UCSD-AML1 (cell line): ENCODE measurements around the gene HBZ.
A peak's percentile ranks its signal among the peaks of the same experiment; 100 is the strongest.
"Not testable (repeated sequence)": the region's sequence is repeated elsewhere in the genome, so short reads cannot be mapped to it uniquely, and the experiment has no call there.

Experiments
- DNase-seq: peaks from one replicate; lab custom pipeline; 2025; ENCODE audit not compliant: unreplicated experiment; lab: John Stamatoyannopoulos, UW

The HBZ gene

DNA sequence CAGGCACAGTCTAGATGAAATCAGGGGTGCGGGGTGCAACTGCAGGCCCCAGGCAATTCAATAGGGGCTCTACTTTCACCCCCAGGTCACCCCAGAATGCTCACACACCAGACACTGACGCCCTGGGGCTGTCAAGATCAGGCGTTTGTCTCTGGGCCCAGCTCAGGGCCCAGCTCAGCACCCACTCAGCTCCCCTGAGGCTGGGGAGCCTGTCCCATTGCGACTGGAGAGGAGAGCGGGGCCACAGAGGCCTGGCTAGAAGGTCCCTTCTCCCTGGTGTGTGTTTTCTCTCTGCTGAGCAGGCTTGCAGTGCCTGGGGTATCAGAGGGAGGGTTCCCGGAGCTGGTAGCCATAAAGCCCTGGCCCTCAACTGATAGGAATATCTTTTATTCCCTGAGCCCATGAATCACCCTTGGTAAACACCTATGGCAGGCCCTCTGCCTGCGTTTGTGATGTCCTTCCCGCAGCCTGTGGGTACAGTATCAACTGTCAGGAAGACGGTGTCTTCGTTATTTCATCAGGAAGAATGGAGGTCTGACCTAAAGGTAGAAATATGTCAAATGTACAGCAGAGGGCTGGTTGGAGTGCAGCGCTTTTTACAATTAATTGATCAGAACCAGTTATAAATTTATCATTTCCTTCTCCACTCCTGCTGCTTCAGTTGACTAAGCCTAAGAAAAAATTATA, 25.7 kb downstream of the HBZ start:
- DNase-seq = no peak

DNA sequence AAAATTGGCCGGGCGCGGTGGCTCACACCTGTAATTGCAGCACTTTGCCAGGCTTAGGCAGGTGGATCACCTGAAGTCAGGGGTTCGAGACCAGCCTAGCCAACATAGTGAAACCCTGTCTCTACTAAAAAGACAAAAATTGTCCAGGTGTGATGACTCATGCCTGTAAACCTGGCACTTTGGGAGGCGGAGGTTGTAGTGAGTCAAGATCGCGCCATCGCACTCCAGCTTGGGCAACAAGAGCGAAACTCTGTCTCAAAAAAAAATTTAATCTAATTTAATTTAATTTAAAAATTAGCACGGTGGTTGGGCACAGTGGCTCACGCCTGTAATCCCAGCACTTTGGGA, 26.2 kb downstream of the HBZ start:
- DNase-seq = no peak

DNA sequence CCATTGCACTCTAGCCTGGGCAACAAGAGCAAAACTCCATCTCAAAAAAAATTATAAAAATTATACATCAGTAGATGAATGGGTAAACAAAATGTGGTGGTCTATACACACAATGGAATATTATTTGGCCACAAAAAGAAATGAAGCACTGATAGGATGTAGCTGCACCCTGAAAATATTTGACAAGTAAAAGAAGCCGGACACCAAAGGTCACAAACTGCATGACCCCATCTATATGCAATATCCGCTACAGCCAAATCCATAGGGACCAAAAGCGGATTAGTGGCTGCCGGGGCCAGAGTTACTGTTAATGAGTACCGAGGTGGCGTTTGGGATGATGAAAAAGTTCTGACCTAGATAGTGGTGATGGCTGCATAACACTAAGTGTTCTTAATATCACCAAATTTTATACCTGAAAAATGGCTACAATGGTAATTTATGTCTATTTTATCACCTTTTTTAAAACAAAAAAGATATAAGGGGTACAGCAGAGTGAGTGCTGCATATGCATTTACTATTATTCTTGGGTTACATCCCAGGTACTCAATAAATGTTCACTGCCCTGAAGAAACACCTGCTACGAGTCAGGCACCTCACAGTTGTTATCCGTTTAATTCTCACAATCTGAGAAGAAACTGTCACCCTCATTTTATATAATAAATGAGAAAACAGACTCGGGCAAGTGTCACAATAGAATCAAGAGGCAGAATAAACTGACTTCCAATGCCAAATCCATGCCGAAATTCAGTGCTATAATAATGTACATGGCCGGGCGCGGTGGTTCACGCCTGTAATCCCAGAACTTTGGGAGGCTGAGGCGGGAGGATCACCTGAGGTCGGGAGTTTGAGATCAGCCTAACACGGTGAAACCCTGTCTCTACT, 27.0 kb downstream of the HBZ start:
- DNase-seq = no peak

DNA sequence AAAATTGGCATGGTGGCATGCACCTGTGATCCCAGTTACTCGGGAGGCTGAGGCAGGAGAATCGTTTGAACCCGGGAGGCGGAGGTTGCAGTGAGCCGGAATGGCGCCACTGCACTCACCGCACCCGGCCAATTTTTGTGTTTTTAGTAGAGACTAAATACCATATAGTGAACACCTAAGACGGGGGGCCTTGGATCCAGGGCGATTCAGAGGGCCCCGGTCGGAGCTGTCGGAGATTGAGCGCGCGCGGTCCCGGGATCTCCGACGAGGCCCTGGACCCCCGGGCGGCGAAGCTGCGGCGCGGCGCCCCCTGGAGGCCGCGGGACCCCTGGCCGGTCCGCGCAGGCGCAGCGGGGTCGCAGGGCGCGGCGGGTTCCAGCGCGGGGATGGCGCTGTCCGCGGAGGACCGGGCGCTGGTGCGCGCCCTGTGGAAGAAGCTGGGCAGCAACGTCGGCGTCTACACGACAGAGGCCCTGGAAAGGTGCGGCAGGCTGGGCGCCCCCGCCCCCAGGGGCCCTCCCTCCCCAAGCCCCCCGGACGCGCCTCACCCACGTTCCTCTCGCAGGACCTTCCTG, 27.7 kb downstream of the HBZ start, which contains the start of gene HBQ1:
HBQ1 (plus strand) TSS at position 359 of the 575 bp plus-strand sequence; CDS start at position 387, 28 bp downstream.
- DNase-seq = peak; percentile 74

DNA sequence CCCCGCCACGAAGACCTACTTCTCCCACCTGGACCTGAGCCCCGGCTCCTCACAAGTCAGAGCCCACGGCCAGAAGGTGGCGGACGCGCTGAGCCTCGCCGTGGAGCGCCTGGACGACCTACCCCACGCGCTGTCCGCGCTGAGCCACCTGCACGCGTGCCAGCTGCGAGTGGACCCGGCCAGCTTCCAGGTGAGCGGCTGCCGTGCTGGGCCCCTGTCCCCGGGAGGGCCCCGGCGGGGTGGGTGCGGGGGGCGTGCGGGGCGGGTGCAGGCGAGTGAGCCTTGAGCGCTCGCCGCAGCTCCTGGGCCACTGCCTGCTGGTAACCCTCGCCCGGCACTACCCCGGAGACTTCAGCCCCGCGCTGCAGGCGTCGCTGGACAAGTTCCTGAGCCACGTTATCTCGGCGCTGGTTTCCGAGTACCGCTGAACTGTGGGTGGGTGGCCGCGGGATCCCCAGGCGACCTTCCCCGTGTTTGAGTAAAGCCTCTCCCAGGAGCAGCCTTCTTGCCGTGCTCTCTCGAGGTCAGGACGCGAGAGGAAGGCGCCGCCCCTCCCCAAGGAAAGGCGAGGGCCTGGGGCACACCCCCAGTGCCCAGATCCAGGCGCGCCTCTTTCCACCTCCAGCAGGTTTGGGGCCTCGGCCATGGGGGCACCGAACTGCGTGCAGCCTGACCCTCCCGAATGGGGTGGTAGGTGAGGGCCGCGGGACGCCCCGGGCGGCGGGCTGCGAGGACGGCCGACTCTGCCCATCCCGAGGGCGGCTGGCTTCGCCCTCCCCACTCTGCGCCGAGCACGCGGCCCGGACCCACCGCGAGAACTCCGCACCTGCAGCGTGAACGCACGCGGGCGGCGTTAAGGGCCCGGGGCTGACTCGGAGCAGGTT, 28.5 kb downstream of the HBZ start:
- peak; percentile 85 for DNase-seq

DNA sequence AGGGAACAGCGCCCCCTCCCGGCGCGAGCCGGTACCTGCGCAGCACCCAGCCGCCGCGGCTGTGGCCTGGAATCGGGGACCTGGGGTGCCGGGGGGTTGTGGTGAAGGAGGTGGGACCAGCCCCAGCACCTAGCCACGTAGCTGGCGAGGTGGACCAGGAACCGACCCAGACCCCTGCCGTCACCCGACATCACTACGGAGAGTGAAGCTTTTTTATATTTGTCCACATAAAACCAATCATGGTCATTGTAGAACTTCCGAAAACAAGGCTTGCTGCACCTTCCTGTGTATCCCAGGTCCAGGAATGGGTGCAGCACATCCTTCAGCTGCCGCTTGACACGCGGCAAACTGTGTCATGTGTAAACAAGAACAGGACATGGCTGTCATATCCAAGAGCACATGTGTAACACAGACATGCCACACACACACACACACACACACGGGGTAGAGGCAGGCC, 29.1 kb downstream of the HBZ start:
- DNase-seq = no peak

DNA sequence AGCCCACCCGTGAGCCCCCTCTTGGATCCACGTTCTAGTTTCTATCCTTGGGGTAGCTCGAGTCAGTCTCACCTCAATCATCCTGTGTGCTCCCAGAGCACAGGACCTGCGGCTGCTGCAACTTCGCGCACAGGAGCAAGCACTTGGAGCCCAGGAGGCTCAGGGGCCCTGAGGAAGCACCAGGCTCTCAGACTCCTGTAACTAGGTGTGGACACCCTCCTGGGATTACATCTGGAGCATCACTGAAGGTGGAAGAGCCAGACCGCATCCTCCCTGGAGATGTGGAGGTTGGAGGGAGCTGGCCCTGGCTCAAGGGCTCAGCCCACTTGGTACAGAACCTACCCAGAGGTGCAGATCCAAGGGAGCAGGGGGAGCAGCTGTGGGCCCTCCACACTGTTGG, 30.6 kb downstream of the HBZ start:
- no peak for DNase-seq

DNA sequence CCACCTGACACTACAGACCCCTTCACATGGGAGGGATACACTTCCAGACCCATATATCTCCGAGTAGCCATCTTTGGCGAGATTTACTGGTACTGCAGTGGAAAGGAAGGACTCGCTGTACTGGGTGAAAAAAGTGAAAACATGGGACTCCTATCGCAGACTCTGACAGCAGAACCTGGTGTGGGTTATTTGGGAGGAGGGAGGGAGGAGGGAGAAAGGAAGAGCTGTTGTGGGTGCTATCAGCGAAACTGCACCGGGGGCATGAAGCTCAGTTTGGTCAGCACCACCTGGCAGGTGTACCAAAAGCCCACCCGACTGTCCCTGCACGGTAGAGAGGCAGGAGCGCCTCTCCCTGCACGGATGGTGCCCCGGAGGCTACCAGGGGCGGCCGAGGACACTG, 32.8 kb downstream of the HBZ start:
- no peak for DNase-seq

DNA sequence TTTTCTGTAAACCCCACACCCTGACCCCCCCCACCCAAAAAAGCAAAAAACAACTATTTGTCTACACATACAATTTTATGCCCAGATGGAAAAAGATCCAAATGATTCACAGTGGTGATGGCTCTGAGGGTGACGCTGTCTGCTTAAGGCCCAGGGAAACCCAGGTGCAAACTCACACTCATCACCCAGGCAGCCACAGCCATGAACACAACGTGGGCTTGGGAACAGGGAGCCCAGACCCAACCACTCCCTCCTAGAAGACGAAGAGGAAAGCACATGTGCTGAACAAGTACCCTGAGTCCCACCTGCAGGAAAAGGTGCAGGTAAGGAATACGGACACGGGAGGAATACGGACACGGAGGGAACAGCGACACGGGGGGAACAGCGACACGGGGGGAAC, 33.2 kb downstream of the HBZ start:
- no peak for DNase-seq

DNA sequence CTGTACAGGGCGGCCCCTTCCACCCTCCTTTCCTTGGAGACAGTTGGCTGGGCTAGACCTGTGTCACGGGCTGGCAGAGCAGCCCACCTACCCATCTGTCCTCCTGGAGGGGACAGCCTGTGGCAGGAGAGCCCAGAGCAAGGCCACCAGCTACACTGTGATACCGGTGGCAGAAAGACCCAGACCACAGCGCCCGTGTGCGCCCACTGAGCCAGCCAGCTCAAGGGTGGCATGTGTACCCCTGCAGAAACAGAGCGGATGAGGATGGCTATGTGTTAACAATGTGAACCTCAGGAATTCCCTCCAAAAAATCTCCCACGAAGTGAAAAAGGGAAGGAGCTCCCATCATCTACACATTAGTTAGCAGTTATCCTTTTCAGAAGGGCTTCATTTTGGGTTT, 34.9 kb downstream of the HBZ start:
- DNase-seq = no peak

DNA sequence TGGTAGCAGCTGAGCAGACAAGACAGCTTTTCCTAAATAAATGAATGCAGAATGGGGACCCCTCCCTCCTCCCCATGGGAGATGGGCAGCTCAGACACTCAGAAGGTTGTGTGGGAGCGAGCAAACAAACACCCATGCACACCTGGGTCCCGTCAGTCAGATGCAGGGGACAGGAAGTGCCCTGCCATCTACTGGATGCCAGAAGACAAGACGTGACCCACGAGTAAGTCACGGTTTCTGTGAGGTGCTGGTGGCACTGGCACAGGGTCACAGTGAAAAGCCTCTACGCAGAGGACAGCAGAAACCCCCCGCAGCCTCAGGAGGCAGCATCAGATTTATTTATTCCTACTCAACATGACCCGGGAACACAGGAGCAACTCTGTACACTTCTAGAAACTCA, 36.2 kb downstream of the HBZ start:
- DNase-seq = no peak

DNA sequence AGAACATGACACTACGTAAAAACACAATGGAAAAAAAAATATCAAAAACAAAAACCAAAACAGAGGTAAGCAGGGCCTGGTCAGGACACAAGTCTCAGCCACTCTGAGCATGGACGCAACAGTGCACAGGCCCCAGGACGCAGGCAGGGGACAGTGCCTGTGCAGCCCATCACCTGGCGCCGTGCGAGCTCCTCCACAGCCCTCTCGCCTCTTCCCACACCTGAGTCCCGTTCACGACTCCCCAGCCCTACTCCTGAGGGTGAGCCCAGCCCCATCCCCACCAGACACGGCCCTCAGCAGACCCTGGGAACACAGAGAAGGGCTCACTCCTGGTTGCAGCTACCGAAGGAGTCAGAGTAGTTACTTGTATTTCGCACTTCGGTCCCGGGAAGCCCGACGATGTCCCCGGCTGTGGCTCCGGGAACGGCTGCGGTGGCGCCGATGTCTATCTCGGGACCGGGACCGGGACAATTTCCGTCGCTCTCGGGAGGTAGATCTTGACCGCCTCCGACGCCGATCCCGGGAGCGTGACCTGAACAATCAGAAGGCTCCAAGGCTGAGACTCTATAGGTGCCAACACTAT, 37.3 kb downstream of the HBZ start:
- DNase-seq = no peak

DNA sequence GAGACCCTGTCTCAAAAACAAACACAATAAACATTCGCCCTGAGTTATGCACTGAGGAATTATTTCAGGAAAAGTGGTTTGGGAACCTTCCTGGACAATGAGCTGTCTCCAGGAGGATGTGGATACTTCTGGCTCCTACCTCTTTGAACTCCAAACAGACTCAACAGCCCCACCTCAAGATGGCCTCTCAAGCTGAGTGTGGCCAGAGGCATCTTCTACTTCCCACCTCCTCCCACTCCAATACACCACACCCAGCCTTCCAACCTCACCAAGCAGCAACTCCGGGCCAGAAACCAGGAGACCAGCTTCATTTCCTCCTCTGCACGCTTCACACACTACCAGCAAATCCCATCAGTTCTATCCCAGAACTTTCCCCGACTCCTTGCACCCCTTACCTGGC, 39.4 kb downstream of the HBZ start:
- no peak for DNase-seq

DNA sequence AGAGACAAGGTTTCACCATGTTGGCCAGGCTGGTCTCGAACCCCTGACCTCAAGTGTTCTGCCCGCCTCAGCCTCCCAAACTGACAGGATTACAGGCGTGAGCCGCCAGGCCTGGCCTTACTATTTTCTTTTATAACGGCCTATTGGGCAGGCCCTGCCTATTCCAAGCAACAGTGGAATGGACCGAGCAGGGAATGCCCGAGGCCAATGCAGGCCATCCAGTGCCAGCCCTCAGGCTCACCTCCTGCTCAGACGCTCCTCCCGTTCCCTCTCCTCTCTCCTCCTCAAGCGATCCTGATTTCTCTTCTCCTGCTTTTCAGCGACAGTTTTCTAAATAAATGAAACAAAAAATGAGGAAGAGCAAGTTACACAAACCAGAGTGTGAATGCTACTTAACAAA, 40.2 kb downstream of the HBZ start:
- DNase-seq = no peak

DNA sequence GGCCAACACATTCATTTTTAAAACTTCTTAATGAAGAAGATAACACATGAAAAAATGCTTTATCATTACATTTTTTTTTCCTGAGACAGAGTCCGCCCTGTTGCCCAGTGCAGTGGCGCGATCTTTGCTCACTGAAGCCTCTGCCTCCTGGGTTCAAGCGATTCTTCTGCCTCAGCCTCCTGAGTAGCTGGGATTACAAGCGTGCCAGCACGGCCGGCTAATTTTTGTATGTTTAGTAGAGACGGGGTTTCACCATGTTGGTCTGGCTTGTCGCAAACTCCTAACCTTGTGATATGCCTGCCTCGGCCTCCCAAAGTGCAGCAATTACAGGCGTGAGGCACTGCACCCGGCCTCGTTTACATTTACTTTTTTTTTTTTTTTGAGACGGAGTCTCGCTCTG, 41.0 kb downstream of the HBZ start:
- DNase-seq = no peak

DNA sequence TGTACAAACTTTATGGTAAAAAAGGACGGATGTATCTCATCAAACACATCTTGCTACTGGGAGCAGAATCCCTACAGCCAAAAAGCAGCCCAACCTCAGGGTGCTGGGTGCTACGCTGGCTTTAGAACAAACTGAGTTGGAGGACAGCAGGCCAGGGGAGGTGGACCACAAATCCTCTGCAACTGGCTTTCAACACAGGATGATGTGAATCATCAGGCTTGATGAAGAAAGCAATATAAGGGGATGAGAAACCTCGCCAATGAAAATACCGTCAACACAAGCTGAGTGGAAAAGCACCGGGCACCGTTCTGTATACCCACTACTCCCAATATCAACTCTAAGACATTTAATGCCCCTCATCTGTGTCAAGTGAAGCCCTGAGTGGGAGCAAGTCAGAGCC, 42.1 kb downstream of the HBZ start:
- no peak for DNase-seq

DNA sequence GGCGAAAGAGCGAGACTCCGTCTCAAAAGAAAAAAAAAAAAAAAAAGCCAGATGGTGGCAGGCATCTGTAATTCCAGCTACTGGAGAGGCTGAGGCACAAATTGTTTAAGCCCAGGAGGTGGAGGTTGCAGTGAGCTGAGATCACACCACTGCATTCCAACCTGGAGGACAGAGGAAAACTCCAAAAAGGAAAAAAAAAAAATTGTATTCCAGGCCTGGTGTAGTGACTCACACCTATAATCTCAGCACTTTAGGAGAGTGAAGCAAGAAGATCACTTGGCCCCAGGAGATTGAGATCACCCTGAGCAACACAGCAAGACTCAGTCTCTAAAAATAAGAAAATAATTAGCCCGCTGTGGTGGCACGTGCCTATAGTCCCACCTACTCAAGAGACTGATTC, 47.9 kb downstream of the HBZ start:
- no peak for DNase-seq

DNA sequence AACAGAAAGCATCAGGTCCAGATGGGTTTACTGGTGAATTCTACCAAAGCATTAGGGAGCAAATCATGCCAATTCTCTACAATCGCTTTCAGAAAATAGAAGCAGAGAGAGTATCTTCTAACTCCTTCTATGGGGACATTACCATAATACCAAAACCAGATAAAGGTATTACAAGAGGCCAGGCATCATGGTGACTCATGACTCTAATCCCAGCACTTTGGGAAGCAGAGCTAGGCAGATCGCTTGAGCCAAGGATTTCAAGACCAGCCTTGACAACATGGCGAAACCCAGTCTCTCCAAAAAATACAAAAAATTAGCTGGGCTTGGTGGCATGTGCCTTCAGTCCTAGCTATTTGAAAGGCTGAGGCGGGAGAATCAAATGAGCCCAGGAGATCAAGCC, 50.8 kb downstream of the HBZ start:
- DNase-seq = no peak

DNA sequence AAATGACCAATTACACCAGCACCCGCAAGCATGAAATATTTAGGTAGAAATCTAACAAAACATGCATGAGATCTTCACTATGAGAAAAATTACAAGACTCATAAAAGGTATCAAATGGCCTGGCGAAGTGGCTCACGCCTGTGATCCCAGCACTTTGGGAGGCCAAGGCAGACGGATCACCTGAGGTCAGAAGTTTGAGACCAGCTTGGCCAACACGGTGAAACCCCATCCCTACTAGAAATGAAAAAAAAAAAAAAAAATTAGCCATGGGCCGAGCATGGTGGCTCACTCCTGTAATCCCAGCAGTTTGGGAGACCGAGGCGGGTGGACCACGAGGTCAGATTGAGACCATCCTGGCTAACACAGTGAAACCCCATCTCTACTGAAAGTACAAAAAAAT, 51.6 kb downstream of the HBZ start:
- not testable (repeated sequence) for DNase-seq
